Endodermal cell (in vitro differentiated cells): ENCODE data around the gene CMTM7. TPM values are rescaled to one million over a fixed set of nuclear protein-coding genes. Genes with fewer than 3 reads are reported as not detected.

Experiments used
- DNase-seq: peaks from one replicate; pipeline ENCODE4 v3.0.0-alpha.2; 2017
- H3K27ac ChIP-seq: 2 replicates; pipeline ENCODE4 v1.5.1; 2013; ENCODE audit warnings: mild to moderate bottlenecking, low read depth, low read length, moderate library complexity
- H3K27me3 ChIP-seq: 2 replicates; pipeline ENCODE4 v1.6.1; 2013; ENCODE audit warnings: mild to moderate bottlenecking, low read length, moderate library complexity; ENCODE audit not compliant: insufficient read depth, control insufficient read depth, poor library complexity, severe bottlenecking
- H3K36me3 ChIP-seq: 2 replicates; pipeline ENCODE4 v1.7.0; 2013; ENCODE audit warnings: mild to moderate bottlenecking, low read length, moderate library complexity; ENCODE audit not compliant: control insufficient read depth, insufficient read depth
- H3K4me1 ChIP-seq: one replicate; pipeline ENCODE4 v1.7.0; 2013; ENCODE audit warnings: low read length; ENCODE audit not compliant: control insufficient read depth, insufficient read depth
- H3K4me3 ChIP-seq: 2 replicates; pipeline ENCODE4 v1.5.1; 2013; ENCODE audit warnings: mild to moderate bottlenecking, low read length, moderate library complexity
- H3K9ac ChIP-seq: 2 replicates; pipeline ENCODE4 v1.6.1; 2013; ENCODE audit warnings: mild to moderate bottlenecking, low read length, moderate library complexity; ENCODE audit not compliant: poor library complexity, severe bottlenecking; ENCODE audit errors: extremely low read depth
- H3K9me3 ChIP-seq: 2 replicates; pipeline ENCODE4 v1.6.1; 2013; ENCODE audit warnings: mild to moderate bottlenecking, low read length, moderate library complexity; ENCODE audit not compliant: control insufficient read depth
- H3K27ac Mint-ChIP-seq: 2 replicates; pipeline ENCODE4 v1.8.0; 2020; ENCODE audit warnings: mixed read lengths
- H3K27me3 Mint-ChIP-seq: 2 replicates; pipeline ENCODE4 v1.8.0; 2021; ENCODE audit warnings: mild to moderate bottlenecking, mixed read lengths; ENCODE audit not compliant: insufficient read depth
- H3K36me3 Mint-ChIP-seq: 2 replicates; pipeline ENCODE4 v1.8.0; 2020; ENCODE audit warnings: low read depth, mixed read lengths
- H3K4me1 Mint-ChIP-seq: 2 replicates; pipeline ENCODE4 v1.8.0; 2020; ENCODE audit warnings: mixed read lengths
- H3K4me3 Mint-ChIP-seq: 2 replicates; pipeline ENCODE4 v1.8.0; 2020; ENCODE audit warnings: mild to moderate bottlenecking, moderate library complexity, mixed read lengths
- H3K9me3 Mint-ChIP-seq: 2 replicates; pipeline ENCODE4 v1.8.0; 2020; ENCODE audit warnings: mild to moderate bottlenecking, mixed read lengths
- WGBS, 2 experiments: methylation state at CpG; one replicate each; pipeline versions ENCODE4 v1.1.5 to v1.1.7; 2013; ENCODE audit warnings: missing lambda C conversion rate in 2 of 2, mixed read lengths in 1 of 2; ENCODE audit not compliant: insufficient coverage in 1 of 2, insufficient read length in 1 of 2; 5-methylcytosine and 5-hydroxymethylcytosine counted together
- total RNA-seq, 2 donors: library from RNA; stranded (reverse); fragmentation: NEBNext Ultra II Directional in 1 of 2; extraction: Animal tissue kit (Norgen Biotek cat#: 25700) in 1 of 2; gene quantifications; 2 replicates in 1 of 2; 3 replicates in 1 of 2; pipeline ENCODE4 v1.2.1, GENCODE V29; 2021
- TF ChIP-seq, protein P1 (sequence below): fragments of 200-600 bp; sonication (generic); conservative IDR thresholded peaks from 2 replicates; pipeline ENCODE4 v1.5.0; 2021; ENCODE audit warnings: antibody characterized with exemption, mild to moderate bottlenecking

The CMTM7 gene
- total RNA-seq, 2 donors from 2014 or later = 11.1 TPM

DNA sequence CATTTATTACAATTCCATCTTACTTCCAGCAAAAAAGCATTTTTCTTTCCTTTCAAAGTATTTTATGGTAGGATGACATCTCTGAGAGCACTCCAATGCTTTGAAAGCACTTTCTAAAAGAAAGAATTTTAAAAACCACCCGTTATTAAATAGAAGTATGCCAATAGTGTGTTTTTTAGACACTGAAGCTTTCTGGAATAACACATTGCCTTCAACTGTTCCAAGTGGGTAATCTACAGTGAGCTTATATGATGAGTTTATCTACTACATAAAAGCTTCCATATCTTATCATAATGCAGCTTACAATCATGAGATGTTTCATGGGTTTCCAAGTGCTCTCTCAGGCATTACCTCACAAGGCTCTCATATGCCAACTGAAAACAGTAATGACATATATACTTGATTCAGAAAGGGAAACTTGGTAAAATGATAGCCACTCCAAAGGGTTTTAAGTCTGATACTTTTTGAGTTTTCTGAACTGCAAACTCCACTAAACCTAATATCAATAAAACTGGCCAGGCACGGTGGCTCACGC lies 96.9 kb downstream of the CMTM7 start:
- no peaks in the 10 kb centered on the region for H3K27me3 Mint-ChIP-seq
- H3K9me3 Mint-ChIP-seq = no peaks in the 10 kb centered on the region
- peaks cover 23% of the 10 kb centered on the region for H3K36me3 ChIP-seq
- WGBS, 2 experiments = 82 to 100% methylated on average over 2 to 3 of the region's 3 CpGs
- peaks cover 3% of the 10 kb centered on the region for H3K4me1 ChIP-seq
- no peaks in the 10 kb centered on the region for H3K9me3 ChIP-seq
- H3K4me3 Mint-ChIP-seq = no peak overlapping the region
- peaks cover 3% of the 10 kb centered on the region for H3K4me1 Mint-ChIP-seq
- no peaks in the 10 kb centered on the region for H3K27me3 ChIP-seq
- no peak for DNase-seq
- H3K36me3 Mint-ChIP-seq = peaks cover 26% of the 10 kb centered on the region
- H3K4me3 ChIP-seq = no peak overlapping the region
- no peak overlapping the region for H3K27ac Mint-ChIP-seq
- TF ChIP-seq, protein P1, sequence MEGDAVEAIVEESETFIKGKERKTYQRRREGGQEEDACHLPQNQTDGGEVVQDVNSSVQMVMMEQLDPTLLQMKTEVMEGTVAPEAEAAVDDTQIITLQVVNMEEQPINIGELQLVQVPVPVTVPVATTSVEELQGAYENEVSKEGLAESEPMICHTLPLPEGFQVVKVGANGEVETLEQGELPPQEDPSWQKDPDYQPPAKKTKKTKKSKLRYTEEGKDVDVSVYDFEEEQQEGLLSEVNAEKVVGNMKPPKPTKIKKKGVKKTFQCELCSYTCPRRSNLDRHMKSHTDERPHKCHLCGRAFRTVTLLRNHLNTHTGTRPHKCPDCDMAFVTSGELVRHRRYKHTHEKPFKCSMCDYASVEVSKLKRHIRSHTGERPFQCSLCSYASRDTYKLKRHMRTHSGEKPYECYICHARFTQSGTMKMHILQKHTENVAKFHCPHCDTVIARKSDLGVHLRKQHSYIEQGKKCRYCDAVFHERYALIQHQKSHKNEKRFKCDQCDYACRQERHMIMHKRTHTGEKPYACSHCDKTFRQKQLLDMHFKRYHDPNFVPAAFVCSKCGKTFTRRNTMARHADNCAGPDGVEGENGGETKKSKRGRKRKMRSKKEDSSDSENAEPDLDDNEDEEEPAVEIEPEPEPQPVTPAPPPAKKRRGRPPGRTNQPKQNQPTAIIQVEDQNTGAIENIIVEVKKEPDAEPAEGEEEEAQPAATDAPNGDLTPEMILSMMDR = no peak
- no peak overlapping the region for H3K27ac ChIP-seq
- H3K9ac ChIP-seq = no peak overlapping the region

DNA sequence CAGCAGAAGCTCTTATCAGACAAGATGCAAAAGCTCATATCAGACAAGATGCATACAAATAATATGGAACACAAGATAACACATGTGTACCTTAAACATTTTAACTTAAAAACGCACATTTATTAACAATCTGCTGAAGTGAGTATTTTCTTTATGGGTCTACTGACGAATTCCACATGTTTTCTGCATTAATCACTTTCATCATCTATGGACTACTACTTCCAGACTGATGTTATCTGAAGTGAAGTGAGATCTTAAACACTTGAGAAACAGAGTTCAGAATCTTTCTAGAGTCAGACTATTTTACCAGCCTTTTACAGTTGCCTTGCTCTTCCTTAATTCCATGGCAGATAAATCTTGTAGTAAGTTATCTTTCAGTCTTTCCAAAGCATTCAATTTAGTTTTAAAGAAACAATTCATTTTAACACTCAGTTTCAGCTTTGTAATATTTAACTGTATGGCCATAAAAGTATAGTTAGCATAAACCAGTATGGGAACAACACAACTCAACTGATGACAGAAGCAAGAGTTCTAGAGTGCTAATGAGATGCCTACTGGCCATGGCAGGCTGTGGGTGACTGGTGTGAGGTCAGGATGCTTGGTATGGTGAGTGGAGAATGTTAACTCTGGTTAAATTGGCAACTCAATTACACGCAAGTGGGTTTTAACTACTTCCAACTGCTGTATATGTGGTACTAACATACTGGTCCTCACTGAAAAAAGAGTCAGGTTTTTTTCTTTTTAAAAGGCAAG lies 101.2 kb downstream of the CMTM7 start:
- Mint-ChIP-seq H3K9me3 (no peaks in the 10 kb centered on the region), H3K4me3 (no peak overlapping the region), H3K36me3 (peaks cover 15% of the 10 kb centered on the region), H3K4me1 (peaks cover 8% of the 10 kb centered on the region), H3K27me3 (no peaks in the 10 kb centered on the region), H3K27ac (no peak overlapping the region)
- Histone ChIP-seq H3K9me3 (no peaks in the 10 kb centered on the region), H3K36me3 (peaks cover 4% of the 10 kb centered on the region), H3K4me3 (no peak overlapping the region), H3K27me3 (no peaks in the 10 kb centered on the region), H3K27ac (no peak overlapping the region), H3K9ac (no peak overlapping the region), H3K4me1 (peaks cover 9% of the 10 kb centered on the region)
- WGBS, 2 experiments = 93 to 97% methylated on average over 2 to 3 of the region's 3 CpGs
- TF ChIP-seq, protein P1 = no peak
- DNase-seq = no peak

DNA sequence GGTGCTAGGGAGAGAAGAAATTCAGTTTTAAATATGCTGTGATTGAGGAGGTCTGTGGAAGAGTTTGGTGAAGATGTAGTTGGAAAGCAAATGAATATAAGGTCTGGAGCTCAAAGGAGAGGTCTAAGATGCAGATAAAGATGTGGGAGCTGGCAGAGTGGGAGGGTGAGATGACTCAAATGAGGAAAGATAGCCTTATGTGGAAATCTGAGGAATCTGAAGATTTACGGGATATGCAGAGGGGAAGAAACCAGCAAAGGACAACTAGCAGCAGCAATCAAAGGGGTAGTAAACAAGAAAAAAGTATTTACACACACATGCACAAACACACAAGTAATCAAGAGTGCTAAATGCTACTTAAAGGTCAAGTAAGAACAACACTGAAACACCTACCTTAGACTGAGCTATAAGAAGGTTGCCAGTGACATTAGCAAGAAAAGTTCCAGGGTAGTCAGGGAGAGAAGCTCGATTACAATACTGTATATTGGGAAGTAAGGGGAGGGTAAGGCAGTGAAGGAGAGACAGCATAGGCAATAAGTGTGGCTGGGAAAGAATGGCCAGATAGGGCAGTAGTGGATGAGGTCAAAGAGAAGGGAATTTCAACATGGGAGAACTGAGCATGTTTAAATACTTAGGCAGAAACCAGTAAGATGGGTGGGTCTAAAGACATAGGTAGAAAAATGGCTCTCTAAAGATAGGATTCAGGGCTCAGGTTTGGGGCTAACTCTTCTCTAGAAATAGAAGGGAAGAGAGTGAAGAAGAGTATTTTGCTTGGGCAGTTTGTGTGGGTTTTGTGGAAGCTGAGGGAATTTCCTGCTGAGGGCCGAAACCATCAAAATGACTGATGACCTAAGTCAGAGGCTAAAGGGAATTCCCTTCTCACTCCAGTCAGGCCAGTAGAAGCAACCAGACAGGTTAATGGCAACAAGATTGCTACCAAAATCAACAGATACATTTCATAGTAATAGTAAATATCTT lies 102.1 kb downstream of the CMTM7 start:
- Histone ChIP-seq H3K9me3 (no peaks in the 10 kb centered on the region), H3K4me3 (no peak overlapping the region), H3K27me3 (no peaks in the 10 kb centered on the region), H3K4me1 (peaks cover 9% of the 10 kb centered on the region), H3K27ac (no peak overlapping the region), H3K9ac (no peak overlapping the region), H3K36me3 (peaks cover 4% of the 10 kb centered on the region)
- H3K27ac Mint-ChIP-seq = no peak overlapping the region
- H3K4me1 Mint-ChIP-seq = peaks cover 8% of the 10 kb centered on the region
- WGBS, 2 experiments = 80 to 81% methylated on average over 3 of the region's 3 CpGs
- H3K27me3 Mint-ChIP-seq = no peaks in the 10 kb centered on the region
- H3K36me3 Mint-ChIP-seq = peaks cover 9% of the 10 kb centered on the region
- TF ChIP-seq, protein P1 = no peak
- H3K9me3 Mint-ChIP-seq = no peaks in the 10 kb centered on the region
- H3K4me3 Mint-ChIP-seq = no peak overlapping the region
- no peak for DNase-seq
